Stimulated activated memory B cell treated with anti-CD40 and anti-IgM and Interleukin-4, amounts not matched to agents 10 μg/mL and 1 μg/mL and 100 μg/mL, for 72 hours (primary cell): ENCODE data around the gene CNTN5.

Source experiments
- ATAC-seq: fragments of 150-1000 bp; cut with Tn5 transposase; 2 replicates; pipeline ENCODE4 v1.10.0; 2021
- H3K27ac Mint-ChIP-seq: one replicate; pipeline ENCODE4 v1.8.0; 2022; ENCODE audit warnings: mild to moderate bottlenecking, mixed read lengths
- H3K27me3 Mint-ChIP-seq: one replicate; pipeline ENCODE4 v1.8.0; 2022; ENCODE audit warnings: mixed read lengths
- H3K36me3 Mint-ChIP-seq: one replicate; pipeline ENCODE4 v1.8.0; 2022; ENCODE audit warnings: mixed read lengths
- H3K4me1 Mint-ChIP-seq: one replicate; pipeline ENCODE4 v1.8.0; 2022; ENCODE audit warnings: mixed read lengths
- H3K4me3 Mint-ChIP-seq: one replicate; pipeline ENCODE4 v1.8.0; 2022; ENCODE audit warnings: mild to moderate bottlenecking, moderate library complexity, mixed read lengths
- H3K9me3 Mint-ChIP-seq: one replicate; pipeline ENCODE4 v1.8.0; 2022; ENCODE audit warnings: mixed read lengths

The CNTN5 gene

DNA sequence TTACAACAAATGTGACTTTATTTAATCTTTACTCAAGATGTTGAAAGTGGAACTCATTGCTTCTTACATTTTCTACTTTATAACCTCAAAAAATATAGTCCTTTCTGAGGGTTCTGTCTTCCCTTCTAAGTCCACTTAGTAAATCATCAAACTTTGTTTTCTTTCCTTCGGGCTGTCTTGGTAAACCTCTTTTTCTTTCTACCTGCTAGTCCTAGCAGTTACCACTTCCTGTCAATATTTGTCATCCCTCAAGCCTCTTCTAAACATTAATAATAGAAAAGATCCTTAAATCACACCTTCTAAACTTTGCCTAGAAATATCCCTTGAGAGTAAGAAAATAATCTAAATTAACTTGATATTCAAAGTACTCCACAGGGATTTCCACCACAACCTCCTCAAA lies 580.4 kb downstream of the CNTN5 start:
- Mint-ChIP-seq H3K27me3 (no peaks in the 10 kb centered on the region), H3K4me3 (no peak overlapping the region), H3K4me1 (no peaks in the 10 kb centered on the region), H3K9me3 (peaks cover 4% of the 10 kb centered on the region), H3K36me3 (no peaks in the 10 kb centered on the region), H3K27ac (no peak overlapping the region)
- ATAC-seq, result no peak

DNA sequence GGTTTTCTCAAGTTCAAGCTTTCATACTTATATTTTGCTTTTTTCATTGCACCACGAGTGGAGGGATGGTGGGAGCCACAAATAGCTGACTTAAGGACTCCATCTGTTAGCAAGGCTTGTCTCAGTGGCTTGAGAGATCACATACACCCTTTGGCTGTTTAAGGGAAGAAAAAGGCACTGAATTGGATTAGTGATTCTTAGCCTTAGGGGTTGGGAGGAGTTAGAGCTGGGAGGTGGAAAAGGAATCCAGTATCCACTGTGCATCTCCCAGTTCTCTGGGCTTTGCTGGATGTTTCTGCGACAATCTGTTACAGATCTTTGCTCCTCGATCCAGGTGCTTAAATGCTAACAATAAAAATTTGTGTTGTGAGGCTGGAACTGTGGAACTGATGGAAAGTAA lies 593.6 kb downstream of the CNTN5 start:
- no peaks in the 10 kb centered on the region for H3K36me3 Mint-ChIP-seq
- H3K27me3 Mint-ChIP-seq, result no peaks in the 10 kb centered on the region
- ATAC-seq, result no peak
- H3K27ac Mint-ChIP-seq, result no peak overlapping the region
- H3K9me3 Mint-ChIP-seq, result peaks cover 7% of the 10 kb centered on the region
- H3K4me3 Mint-ChIP-seq, result no peak overlapping the region
- no peaks in the 10 kb centered on the region for H3K4me1 Mint-ChIP-seq

DNA sequence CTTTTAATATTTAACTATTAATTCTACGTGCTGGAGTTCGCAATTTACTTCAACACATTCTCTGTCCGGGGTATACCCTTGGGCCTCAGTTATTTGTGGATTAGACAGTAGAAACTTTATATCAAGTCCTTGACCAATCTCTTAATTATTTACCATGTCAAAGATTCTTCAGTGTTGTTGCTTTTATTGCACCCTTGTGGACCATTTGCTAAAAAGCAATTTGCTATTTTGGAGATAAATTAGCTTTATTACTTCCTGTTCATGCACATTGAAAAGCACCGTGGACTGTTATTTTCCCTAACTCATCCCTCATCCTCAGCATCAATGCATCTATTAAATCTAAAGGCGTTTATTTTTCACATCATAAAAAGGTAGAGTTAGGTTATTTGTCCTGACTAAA lies 609.9 kb downstream of the CNTN5 start:
- Mint-ChIP-seq H3K4me1 (no peaks in the 10 kb centered on the region), H3K9me3 (peaks cover 6% of the 10 kb centered on the region), H3K27me3 (no peaks in the 10 kb centered on the region), H3K27ac (no peak overlapping the region), H3K36me3 (no peaks in the 10 kb centered on the region), H3K4me3 (no peak overlapping the region)
- ATAC-seq, result no peak

DNA sequence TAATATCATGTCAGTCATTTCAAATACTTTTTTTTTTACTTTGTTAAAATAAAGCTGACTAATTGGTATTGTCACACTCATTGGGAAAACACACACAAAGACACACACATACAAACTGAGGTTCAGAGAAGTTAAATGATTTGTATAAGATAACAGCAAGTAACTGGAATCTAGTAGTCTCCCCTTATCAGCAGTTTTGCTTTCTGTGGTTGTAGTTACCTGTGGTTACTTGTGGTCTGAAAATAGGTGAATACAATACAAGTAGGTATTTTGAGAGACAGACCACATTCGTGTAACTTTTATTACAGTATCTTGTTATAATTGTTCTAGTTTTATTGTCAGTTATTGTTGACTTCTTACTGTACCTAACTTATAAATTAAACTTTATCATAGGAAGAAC lies 610.9 kb downstream of the CNTN5 start:
- Mint-ChIP-seq H3K9me3 (peaks cover 6% of the 10 kb centered on the region), H3K4me3 (no peak overlapping the region), H3K27ac (no peak overlapping the region), H3K27me3 (no peaks in the 10 kb centered on the region), H3K4me1 (no peaks in the 10 kb centered on the region), H3K36me3 (no peaks in the 10 kb centered on the region)
- ATAC-seq, result no peak

DNA sequence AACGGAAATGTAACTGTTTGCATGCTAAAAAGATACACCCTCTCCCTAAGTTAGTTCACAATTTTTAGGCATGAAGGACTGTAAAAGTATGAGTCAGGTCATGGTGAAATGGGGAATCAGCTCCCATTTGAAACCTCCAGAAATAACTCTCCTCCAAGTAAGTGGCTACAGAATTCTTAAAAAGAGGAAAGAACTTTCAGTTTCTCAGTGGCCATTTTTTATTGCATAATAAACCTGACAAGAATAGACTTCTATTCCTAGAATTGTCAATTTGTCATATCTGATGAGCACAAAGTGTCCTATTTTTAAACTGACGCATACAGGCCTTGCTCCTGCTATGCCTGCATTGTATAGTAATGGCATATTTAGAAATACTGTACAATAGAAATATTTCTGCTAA lies 612.2 kb downstream of the CNTN5 start:
- H3K36me3 Mint-ChIP-seq, result no peaks in the 10 kb centered on the region
- H3K4me3 Mint-ChIP-seq, result no peak overlapping the region
- H3K9me3 Mint-ChIP-seq, result peaks cover 6% of the 10 kb centered on the region
- ATAC-seq, result no peak
- no peak overlapping the region for H3K27ac Mint-ChIP-seq
- no peaks in the 10 kb centered on the region for H3K4me1 Mint-ChIP-seq
- no peaks in the 10 kb centered on the region for H3K27me3 Mint-ChIP-seq

DNA sequence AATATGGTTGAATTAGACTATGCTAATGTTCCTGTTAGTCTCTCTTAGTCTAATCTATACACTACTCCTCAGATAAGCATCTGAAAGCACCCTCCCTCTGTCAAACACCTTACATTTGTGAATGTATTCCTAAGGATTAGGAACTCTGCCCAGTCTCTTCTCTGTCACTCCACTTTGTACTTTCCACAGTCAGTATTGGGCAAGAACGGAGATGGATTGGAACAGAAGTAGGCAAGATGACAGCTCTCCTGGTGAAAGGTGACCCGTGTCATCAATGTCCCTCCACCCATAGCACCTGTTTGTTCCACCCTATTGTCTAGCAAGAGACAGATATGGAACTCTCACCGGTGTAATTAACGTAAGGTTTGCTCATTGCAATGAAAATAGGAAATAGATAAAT lies 613.8 kb downstream of the CNTN5 start:
- no peak for ATAC-seq
- Mint-ChIP-seq H3K27me3 (no peaks in the 10 kb centered on the region), H3K4me1 (no peaks in the 10 kb centered on the region), H3K9me3 (peaks cover 6% of the 10 kb centered on the region), H3K27ac (no peak overlapping the region), H3K4me3 (no peak overlapping the region), H3K36me3 (no peaks in the 10 kb centered on the region)

DNA sequence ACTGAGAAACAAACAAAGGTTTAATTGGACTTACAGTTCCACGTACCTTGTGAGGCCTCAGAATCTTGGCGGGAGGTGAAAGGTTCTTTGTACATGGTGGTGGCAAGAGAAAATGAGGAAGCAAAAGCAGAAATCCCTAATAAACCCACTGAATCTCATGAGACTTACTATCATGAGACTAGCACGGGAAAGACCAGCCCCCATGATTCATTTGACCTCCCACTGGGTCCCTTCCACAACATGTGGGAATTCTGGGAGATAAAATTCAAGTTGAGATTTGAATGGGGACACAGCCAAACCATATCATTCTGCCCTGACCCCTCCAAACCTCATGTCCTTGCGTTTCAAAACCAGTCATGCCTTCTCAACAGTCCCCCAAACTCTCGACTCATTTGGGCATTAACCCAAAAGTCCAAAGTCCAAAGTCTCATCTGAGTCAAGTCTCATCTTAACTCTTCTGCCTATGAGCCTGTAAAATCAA lies 617.4 kb downstream of the CNTN5 start:
- no peaks in the 10 kb centered on the region for H3K4me1 Mint-ChIP-seq
- H3K36me3 Mint-ChIP-seq, result no peaks in the 10 kb centered on the region
- H3K27ac Mint-ChIP-seq, result no peak overlapping the region
- peaks cover 12% of the 10 kb centered on the region for H3K9me3 Mint-ChIP-seq
- no peak for ATAC-seq
- no peaks in the 10 kb centered on the region for H3K27me3 Mint-ChIP-seq
- no peak overlapping the region for H3K4me3 Mint-ChIP-seq

DNA sequence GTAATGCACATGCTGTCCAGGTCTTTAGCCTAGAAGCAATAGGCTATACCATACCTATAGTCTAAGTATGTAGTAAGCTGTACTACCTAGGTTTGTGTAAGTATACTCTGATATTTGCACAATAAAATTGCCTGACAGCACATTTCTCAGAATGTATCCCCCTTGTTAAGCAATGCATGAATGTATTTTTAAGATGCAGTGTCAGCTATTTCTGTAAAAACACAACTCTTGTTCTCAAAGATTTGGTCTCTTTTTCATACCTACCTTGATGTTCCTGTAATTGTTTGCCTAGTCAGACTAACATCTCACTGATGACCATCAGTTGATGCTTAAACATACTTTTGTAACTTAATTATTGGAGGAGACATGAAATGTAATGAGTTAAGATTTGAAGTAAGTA lies 619.9 kb downstream of the CNTN5 start:
- Mint-ChIP-seq H3K4me3 (no peak overlapping the region), H3K4me1 (no peaks in the 10 kb centered on the region), H3K36me3 (no peaks in the 10 kb centered on the region), H3K9me3 (peaks cover 6% of the 10 kb centered on the region), H3K27me3 (no peaks in the 10 kb centered on the region), H3K27ac (no peak overlapping the region)
- ATAC-seq, result no peak

DNA sequence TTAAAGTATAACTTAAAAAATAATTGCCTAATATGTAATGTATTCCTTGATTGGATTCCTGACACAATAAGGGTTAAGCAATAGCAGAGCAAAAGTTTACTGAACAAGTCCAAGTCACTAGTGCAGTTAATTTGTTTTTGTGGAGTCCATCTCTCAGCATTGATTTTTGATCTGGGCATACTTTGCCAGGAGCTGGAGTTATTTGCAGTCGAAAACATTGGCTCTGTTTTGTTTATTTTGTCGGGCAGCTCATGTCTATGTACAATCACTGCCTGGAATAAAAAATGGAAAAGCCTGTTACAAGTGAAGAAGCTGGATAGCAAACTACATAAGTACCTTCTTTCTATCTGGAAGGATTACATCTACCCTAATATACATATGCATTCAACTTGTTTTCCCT lies 625.2 kb downstream of the CNTN5 start:
- peaks cover 8% of the 10 kb centered on the region for H3K9me3 Mint-ChIP-seq
- H3K36me3 Mint-ChIP-seq, result no peaks in the 10 kb centered on the region
- no peak overlapping the region for H3K4me3 Mint-ChIP-seq
- no peaks in the 10 kb centered on the region for H3K27me3 Mint-ChIP-seq
- no peak for ATAC-seq
- no peak overlapping the region for H3K27ac Mint-ChIP-seq
- no peaks in the 10 kb centered on the region for H3K4me1 Mint-ChIP-seq

DNA sequence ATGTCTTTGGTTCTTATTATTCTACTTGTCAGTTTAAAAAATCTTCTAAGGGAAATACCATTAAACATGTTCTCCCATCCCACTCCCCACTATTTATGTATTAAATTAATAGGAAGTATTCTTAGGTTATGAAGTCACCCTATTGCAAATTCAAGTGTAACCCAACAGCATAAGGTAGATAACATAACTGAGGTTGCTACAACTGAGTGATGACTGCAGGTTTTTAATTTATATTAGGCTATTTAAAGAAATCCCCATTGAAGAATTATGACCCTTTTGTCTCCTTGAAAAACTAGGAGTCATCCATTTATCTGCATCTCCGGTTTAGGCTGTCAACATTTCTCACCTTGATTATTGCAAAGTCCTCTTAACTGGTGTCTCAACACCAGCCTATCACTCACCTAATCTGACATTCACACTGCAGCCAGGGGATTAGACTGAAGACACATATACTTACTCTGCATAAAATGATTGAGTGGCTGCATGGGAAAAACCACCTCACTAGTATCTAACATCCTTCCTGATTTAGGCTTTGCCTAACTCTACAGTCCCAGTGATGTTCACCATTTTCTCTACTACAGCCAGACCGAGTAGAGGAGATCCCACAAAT lies 649.4 kb downstream of the CNTN5 start:
- H3K27me3 Mint-ChIP-seq, result no peaks in the 10 kb centered on the region
- no peaks in the 10 kb centered on the region for H3K4me1 Mint-ChIP-seq
- peaks cover 4% of the 10 kb centered on the region for H3K9me3 Mint-ChIP-seq
- H3K4me3 Mint-ChIP-seq, result no peak overlapping the region
- H3K36me3 Mint-ChIP-seq, result no peaks in the 10 kb centered on the region
- ATAC-seq, result no peak
- H3K27ac Mint-ChIP-seq, result no peak overlapping the region

DNA sequence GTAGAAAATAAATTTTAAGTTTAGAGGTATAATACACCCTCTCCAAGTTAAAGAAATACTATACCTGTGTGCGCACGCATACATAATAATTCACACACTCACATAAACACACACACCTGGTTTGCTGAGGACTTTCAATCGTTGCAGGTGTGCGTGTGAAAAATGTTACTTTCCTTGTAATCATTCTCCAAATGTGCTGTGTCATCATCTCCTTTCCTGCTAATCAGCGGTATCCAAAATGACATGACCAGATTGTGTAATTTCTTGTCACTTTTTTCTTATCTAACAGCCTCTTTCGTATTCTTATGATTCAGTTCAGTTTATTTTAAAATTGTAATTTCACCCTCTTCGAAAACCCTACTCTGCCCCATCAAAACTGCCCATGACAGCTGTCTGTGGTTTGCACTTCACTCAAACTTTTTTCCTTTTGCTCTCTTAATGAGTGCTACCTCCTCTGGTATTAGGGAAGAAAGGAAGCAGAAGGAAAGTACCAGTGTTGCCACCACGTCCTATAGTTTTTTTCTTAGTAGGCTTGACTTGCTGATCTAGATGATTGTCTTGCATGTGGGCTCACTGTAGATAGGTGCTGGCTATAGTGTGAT lies 651.2 kb downstream of the CNTN5 start:
- no peak overlapping the region for H3K27ac Mint-ChIP-seq
- no peaks in the 10 kb centered on the region for H3K36me3 Mint-ChIP-seq
- H3K4me1 Mint-ChIP-seq, result no peaks in the 10 kb centered on the region
- H3K4me3 Mint-ChIP-seq, result no peak overlapping the region
- ATAC-seq, result no peak
- peaks cover 4% of the 10 kb centered on the region for H3K9me3 Mint-ChIP-seq
- H3K27me3 Mint-ChIP-seq, result no peaks in the 10 kb centered on the region

DNA sequence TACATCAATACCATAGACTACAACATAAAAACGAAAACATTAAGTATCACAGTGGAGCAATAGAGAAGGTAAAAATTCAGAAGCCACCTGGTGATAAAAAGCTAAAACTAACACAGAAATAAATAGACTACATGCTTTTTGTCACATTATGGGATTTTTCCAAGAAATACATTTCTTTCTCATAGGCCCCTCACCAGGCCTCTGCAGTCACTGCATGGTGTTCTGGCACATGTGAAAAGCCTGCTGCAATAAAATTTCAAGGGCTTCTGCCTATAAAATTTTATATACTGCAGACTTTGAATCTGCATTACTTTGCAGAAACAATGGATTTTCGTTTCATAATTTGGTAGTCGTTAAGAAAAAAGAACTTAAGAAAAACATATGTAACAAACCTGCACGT lies 655.5 kb downstream of the CNTN5 start:
- no peaks in the 10 kb centered on the region for H3K4me1 Mint-ChIP-seq
- ATAC-seq, result no peak
- no peaks in the 10 kb centered on the region for H3K27me3 Mint-ChIP-seq
- no peaks in the 10 kb centered on the region for H3K36me3 Mint-ChIP-seq
- no peak overlapping the region for H3K27ac Mint-ChIP-seq
- no peak overlapping the region for H3K4me3 Mint-ChIP-seq
- peaks cover 6% of the 10 kb centered on the region for H3K9me3 Mint-ChIP-seq

DNA sequence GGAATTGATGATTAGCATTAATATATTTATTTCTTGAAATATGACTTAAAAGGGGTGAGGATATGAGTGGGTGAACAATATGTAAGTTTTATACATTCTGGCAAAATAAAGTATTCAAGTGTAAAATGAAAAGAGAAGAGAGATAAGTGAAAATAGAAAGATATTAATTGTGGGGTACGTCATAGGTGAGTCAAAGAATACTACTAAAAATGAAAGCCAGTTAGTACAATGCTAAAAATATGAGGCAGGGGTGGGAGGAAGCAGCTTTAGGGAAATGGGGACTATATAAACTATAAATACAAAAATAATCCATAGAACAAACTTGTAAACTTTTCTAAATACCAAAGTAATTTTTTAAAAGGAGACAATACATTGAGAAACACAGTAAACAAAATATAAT lies 661.4 kb downstream of the CNTN5 start:
- Mint-ChIP-seq H3K9me3 (peaks cover 6% of the 10 kb centered on the region), H3K36me3 (no peaks in the 10 kb centered on the region), H3K4me1 (no peaks in the 10 kb centered on the region), H3K27ac (no peak overlapping the region), H3K4me3 (no peak overlapping the region), H3K27me3 (no peaks in the 10 kb centered on the region)
- ATAC-seq, result no peak

DNA sequence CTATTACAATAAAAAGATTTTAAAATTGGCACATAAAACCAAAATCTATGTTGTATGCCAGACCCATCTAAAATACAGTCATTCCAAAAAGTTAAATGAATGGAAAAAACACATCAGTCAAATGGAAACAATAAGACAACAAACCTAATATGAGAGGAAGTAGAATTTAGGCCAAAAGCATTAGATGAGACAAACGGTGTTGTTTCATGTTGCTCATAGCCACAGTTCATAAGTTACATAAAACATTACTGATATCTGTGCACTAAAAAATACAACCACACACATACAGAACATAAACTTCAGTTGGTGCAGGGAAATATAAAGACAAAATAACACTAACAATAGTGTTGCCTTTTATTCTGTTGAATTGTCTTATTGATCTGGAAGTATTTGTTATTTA lies 661.9 kb downstream of the CNTN5 start:
- no peak overlapping the region for H3K4me3 Mint-ChIP-seq
- no peaks in the 10 kb centered on the region for H3K36me3 Mint-ChIP-seq
- H3K4me1 Mint-ChIP-seq, result no peaks in the 10 kb centered on the region
- H3K27ac Mint-ChIP-seq, result no peak overlapping the region
- no peak for ATAC-seq
- no peaks in the 10 kb centered on the region for H3K27me3 Mint-ChIP-seq
- H3K9me3 Mint-ChIP-seq, result peaks cover 6% of the 10 kb centered on the region

DNA sequence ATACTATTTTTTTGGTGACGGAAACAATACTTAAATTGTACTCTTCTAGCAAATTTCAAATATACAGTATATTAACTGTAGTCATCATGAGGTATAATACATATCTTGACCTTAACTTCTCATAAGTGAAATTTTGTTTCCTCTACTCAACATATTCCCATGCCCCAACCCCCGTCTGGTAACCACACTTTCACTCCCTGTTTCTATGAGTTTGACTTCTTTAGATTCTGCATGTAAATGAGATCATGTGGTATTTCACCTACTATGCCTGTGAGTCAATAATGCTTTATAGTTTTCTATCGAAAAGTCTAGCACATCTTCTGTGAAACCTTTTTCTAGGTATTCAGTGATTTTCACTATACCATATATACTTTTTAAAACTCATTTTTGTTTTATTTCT lies 663.2 kb downstream of the CNTN5 start:
- H3K27ac Mint-ChIP-seq, result no peak overlapping the region
- H3K9me3 Mint-ChIP-seq, result peaks cover 6% of the 10 kb centered on the region
- no peaks in the 10 kb centered on the region for H3K27me3 Mint-ChIP-seq
- no peaks in the 10 kb centered on the region for H3K36me3 Mint-ChIP-seq
- no peak overlapping the region for H3K4me3 Mint-ChIP-seq
- H3K4me1 Mint-ChIP-seq, result no peaks in the 10 kb centered on the region
- no peak for ATAC-seq

DNA sequence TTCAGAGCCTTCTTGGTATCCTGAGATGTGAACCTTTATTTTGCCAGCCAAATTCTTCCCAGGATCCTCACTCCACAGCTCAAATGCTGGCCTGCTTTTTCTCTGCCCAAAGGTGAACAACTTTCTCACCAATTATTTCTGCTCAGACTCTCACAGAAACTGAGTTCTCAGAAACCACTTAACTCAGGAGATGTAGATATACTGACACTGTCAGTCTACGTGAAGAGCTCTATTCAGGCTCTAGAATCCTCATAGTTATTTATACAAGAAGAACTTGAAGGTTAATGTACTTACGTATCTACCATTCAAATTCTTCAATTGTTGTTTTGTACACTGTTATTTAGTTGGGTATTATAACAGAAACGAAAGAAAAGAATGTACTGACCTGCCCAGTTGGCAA lies 666.1 kb downstream of the CNTN5 start:
- H3K36me3 Mint-ChIP-seq, result no peaks in the 10 kb centered on the region
- H3K9me3 Mint-ChIP-seq, result peaks cover 6% of the 10 kb centered on the region
- H3K4me3 Mint-ChIP-seq, result no peak overlapping the region
- no peaks in the 10 kb centered on the region for H3K27me3 Mint-ChIP-seq
- ATAC-seq, result no peak
- H3K27ac Mint-ChIP-seq, result no peak overlapping the region
- H3K4me1 Mint-ChIP-seq, result no peaks in the 10 kb centered on the region
